HG02884 (cell line): ENCODE measurements around the gene SOX6.
"Not testable (repeated sequence)": the region's sequence is repeated elsewhere in the genome, so short reads cannot be mapped to it uniquely, and the experiment has no call there.

ENCODE experiments used
- ATAC-seq: cut with Tn5 transposase; IDR thresholded peaks from one replicate; pipeline ENCODE4 v1.9.1; 2021; ENCODE audit warnings: mild to moderate bottlenecking, moderate library complexity; ENCODE audit not compliant: unreplicated experiment

SOX6 gene

DNA sequence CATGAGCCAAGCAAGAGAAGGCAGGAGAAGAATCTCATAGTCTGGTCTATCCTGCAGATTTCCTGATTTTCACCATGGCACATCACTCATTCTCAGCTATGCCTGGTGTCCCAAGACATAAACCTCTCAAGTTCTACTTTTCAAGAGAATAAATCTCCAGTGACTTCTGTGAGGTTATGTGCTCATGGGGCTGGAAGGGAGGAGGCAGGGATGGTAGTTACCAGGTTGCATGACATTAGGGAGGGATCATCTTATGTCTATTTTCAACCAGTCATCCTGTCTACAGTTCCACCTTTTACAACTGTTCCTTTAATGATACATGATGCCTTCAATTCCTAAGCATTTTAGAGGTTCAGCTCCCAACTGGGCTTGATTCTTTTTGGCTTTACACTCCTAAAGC is 297.7 kb downstream of the SOX6 start:
- no peak for ATAC-seq

DNA sequence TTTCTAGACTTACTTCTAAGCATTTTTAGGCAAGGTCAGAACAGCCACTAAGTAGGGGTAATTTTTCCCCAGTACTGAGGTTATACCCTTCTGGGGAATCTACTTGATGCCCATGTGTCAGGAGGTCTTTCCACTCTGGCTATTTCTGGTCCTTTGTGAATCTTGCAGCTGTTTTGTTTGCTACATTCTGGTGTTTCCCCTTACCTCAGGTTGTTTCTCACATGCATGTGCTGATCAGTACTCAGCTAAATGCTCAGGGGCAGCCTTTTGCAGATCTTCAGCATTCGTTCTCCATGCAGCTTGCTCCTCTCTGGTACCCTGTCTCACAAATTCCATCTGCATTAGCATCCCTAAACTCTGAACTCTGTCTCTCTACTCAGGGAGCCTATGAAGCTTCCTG is 303.6 kb downstream of the SOX6 start:
- no peak for ATAC-seq

DNA sequence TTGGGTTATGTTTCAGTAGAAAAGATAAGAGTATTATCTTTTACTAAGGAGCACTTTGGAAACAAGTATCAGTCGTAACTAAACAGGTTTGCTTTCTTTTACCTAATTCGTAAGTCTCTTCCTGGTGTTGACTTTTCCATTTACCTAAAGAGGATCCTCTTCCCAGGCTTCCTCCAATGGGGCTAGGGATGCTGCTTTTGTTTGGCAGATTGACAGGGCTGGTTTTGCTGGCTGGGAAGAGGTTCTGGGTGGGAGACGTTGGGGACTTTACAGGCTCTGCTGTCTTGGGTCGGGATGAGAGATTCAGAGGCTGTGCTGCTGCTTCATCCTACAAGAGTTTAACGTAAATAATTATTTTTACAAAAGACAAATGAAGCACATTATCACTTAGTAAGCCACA is 306.7 kb downstream of the SOX6 start:
- no peak for ATAC-seq

DNA sequence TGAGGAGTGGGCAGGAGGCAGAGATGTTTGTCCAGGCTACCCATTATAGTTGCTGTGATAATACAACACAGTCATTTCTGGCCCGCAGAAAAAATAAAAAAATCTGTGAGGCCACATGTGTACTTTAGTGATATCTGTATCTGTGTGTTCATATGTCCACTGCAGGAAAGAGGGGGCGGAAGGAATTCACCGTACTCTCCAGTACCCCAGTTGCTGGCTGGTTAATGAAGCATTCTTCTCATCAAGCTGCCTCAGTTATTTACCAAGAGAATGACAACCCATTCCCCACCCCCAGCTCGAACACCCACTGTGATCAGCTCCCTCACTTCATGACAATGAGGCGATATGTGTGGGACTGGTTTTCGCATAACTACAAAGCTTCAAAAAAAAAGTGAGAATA is 309.3 kb downstream of the SOX6 start:
- no peak for ATAC-seq

DNA sequence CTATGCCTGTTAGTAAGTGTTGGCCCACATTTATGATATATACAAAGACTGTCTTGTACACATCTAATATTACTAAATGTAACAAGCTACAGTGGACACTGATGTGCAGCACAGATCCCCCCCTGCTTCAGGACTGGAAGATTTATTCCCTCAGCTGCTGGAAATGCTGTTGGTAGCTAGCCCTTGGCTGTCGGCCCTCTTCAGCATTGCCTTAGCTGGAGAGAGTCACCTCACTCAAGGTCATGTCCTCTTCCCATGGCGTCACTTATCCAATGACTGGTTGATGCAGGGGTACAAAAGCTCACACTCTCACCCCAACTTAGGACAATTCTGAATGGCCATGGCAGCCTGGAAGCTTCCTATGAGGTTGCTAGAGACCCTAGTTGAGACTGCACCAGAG is 312.7 kb downstream of the SOX6 start:
- ATAC-seq: no peak

DNA sequence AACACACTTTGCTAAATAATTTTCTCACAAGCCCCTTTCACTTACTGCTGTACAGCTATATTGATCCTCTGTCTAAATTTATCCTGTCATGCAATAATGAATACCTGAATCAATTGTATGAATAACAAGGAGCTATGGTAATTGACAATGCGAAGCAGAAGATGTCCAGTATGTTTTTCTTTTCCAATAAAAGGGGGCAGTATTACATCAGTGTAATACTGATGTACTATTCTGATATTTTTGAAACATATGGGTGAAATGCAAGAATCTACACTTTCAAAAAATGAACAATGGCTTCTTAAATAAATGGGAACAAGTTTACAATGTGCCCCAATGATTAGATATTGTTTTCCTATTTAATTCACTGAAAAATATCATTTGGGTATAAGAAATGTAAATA is 315.1 kb downstream of the SOX6 start:
- no peak for ATAC-seq

DNA sequence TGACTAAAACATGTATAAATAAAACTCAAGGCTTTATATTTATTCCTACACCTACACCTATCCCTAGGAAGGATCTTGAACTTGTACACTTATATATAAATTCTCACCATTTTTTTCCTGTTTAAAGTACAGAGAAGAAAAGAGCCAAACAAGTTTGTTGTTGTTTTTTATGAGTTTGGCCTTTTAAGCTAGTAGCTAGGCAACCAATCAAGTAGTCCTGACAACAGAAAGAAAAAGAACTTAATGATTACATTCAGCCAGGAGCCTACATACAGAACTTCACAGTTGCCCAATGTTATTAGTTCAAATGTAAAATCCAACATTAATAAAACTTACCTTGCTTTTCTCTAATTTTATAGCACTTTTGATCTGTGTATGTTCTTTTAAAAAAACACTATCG is 316.2 kb downstream of the SOX6 start:
- no peak for ATAC-seq

DNA sequence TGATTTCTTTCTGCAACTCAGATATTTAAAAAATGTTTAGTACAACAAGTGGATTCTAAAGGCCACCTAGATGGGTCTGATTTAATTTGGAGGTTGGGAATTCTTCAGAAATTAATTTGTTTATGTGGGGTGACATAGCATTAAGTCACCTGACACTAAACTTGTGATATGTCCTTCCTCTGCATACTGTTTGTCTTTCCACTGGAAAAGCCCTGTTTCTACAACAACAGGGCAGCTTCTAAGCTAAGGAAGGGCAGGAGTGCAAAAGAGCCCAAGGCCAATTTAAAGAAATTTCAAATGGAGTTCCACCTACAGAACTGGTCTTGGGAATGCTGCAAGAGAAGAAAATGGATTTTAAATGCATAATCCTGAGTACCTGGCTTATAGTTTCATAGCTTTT is 319.2 kb downstream of the SOX6 start:
- ATAC-seq: no peak

DNA sequence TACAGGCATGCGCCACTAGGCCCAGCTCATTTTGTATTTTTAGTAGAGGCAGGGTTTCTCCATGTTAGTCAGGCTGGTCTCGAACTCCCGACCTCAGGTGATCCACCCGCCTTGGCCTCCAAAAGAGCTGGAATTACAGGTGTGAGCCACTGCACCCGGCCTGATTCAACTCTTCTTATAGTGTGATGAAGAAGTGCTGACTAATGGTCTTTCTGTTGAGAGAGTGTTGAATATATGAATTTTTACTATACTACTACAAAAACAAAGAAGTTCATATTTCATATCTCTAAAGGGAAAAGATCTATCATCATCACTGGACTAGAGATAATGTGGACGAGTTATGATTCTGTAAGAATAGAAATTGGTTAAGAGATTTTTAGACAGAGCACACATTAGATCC is 320.1 kb downstream of the SOX6 start:
- ATAC-seq: no peak

DNA sequence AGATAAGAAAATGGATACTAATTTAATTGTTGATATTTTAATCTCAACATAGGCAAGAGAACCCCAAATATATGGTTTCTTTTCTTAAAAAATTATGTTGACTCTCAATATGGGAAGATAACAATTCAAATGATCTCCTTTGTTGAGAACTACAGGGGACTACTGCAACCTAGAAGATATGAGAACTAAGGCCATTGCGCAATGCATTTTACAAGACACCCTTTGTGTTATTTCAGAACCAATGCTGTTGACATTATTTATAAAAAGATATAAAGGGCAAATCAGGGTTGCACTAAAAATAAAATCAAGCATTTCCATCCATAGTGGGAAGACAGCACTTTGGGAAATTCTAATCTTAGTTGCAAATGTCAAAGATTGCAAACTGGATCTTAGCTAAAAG is 322.3 kb downstream of the SOX6 start:
- ATAC-seq: no peak

DNA sequence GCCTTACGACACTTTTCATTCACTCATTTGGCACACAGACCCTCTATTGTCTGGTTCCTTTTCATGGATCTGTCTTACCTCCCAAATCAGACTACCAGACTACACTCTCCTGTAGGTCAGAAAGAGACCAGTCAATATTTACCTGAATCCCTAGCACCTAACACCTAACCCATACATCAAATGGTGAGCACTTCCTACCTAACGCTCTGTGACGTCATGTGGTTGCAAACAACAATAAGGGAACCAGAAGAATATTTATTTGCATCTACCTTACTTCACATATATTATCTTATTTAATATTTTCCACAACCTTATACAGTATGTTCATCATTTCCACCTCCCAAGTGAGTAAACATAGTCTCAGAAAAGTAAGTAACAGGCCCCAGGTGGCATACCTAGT is 323.4 kb downstream of the SOX6 start:
- no peak for ATAC-seq

DNA sequence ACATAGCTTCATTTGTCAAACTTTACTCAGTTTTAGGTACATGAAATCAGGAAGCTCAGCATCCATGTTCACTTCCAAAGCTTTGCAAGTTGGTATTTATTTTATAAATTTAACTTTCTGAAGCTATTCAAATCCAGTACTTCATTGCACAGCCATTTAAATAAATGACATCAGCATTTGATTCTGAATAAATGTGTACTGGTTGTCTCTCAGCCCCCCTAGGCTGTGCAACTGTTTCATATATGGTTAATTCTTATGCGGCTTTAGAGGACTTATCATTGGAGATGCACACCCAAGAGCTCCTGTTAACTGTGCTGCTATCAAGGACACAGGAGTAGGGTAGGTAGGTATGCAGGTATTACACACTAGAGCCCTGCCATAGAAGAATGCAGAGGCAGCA is 325.1 kb downstream of the SOX6 start:
- no peak for ATAC-seq

DNA sequence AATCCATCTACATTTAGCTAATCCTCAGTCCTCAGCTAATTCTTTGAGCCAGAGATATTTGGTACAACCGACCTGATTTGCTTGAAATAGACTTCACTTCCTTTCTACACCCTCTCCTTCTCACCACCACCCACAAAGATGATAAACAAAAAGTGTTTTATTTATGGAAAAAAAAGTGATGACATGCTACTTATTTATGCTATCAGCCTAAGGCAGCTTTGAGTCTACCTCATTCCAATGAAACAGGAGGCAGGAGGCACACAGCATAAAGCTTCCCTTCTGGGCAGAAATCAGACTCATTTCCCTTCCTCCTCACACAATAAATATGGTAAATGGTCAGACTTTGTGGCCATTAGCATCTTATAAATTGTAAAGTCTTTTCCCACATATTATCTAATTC is 325.7 kb downstream of the SOX6 start:
- no peak for ATAC-seq

DNA sequence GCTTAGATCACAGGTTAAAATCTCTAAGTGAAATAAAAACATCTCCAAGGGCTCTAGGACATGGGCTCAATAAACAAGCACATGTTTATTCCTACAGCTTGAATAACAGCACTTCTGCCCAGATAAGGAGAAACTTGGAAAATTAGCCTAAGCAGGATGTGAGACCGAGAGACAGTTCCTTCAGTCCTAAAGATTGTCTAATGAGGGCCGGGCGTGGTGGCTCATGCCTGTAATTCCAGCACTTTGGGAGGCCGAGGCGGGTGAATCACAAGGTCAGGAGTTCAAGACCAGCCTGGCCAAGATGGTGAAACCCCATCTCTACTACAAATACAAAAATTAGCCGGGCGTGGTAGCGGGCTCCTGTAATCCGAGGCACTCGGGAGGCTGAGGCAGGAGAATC is 327.2 kb downstream of the SOX6 start:
- ATAC-seq: not testable (repeated sequence)

DNA sequence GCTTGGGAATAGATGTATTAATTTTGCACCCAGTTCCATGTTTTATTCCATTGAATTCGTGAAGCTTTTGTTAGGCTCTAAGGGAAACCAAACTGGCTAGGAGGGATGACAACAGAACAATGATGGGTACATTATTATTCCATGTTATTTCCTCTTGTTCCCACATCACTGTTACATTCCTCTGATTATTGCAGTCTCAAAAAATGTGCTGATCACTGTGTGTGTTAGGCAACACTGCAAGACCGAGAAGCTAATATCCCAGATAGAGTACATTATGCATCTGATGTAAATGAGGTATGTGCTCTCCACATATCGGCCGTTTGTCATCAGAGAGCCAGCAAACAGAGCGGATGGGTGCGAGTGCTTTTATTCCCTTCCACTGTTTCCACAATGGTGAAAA is 327.9 kb downstream of the SOX6 start:
- ATAC-seq: no peak

DNA sequence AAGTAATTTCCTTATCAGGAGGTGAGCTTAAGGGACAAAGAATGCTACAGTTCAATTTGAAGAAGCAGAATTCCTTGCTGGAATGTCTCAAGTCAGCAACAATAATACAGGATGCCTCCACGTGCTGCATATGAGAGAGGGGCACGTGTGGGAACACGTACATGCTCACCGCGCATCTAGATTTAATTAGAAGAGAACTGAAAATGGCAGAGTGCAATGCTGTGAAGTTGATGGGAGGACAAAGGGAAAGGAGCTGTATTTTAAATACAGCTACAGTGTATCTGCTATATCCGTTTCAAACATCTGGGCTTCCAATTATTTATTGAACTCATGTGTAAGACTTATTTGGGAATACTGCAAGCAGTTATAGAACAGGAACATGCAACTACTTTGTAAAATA is 328.7 kb downstream of the SOX6 start:
- no peak for ATAC-seq

DNA sequence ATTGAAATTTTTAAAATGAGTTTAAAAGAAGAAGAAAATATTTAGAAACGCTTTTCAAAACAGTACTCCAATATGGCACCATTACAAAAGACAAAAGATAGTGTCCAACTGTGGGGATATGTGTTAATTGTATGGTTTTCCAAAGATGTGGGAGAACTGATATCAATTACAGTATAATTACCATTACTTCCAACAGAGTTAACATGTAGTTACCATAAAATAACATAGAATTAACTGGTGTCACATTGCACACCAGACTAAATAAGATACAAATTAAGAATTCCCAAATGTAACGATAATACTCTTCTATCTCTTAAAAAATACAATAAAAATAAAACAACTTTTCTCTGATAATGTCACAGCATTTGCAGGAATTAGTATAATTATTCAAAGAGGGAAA is 329.5 kb downstream of the SOX6 start:
- ATAC-seq: no peak

DNA sequence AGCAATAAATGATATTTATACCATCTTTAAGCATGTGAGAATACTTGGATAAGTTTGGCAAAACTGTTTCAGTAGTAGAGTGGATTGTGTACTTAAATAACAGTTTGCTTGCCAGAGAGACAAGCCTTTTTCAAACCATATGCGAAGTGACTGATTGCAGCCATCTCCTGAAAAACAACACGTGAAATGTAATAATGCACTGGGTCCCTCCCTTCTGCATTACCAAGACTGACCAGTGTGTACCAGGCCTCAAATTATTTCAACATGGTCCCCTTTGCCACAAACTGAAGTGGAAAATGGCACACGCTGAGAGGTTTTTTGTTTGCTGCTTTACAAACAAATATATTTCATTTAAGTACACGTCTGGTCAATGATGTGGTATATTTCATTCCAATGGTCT is 337.4 kb downstream of the SOX6 start:
- no peak for ATAC-seq

DNA sequence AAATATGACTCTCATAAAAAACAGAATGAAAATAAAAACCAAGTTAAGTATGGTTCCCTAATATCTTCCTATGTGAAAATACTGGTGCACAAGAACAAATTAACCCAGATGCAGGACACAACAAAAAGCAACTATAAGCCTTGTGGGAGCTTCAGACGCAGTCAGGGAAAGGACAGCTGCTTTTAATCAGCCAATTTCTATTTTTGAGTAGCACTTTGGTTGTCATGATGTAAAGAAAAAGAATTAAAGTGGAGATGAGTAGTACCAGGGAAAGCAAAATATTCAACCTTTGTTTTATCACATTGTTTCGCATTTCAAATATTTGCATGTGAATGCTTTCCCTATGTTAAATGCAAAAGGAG is 339.9 kb downstream of the SOX6 start:
- no peak for ATAC-seq

DNA sequence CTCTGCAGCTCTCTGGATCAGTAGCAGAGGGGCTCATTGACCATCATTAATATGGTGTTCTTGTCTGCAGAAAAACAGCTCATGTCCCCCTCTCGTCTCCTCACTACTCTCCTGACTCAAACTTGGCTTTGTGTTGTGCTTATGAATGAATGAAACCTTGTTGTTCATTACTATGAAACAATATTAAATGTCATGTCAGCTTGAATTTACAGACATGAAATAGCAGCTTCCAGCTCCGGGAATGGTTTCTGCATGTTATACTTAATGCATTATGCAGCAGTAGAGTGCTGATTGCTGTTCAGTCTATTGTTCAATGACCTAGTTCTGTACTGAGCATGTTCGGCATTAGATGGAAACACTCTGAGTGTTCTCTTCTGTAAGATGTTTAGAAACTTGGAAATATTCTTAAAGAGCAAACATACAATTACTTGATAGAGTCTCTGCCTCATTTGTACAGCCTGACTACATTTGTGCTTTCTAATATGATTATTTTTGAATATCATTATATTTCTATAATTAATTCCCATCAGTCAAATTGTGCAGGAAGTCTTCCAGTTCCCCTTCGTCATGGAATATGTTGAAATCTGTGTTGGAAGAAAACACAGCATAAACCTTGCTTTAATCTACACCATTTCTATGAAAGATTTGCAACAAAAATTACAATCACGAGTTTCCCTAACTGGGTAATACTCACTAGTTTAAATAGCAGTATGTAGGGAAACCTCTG is 340.4 kb downstream of the SOX6 start:
- no peak for ATAC-seq

DNA sequence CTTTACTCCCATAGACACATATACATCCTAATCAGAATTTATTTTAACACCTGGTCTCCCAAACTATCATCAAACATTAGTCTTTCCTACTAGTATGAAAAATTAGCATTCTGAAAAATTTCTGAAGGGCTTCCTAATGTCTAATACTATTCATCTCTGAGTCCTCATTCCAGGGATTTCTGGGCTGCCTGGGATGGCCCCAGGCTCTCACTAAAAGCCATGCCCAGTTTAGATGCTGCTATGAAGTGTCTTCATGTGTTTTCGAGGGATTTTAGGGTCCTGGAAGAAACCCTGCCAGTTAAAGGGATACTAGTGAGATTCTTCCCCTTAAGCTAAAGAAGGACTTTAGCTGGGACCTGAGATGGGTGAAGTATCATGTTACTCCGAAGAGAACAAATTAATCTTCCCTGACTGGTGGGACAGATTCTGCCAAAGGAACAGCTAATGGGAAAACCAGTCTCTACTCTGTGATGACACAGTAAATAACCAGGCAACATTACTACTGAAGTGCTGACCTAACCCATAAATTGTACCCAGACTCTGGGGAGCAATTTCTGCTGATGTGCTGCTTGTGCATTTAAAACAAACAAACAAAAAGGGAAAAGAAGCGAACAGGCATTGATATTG is 342.6 kb downstream of the SOX6 start:
- no peak for ATAC-seq

DNA sequence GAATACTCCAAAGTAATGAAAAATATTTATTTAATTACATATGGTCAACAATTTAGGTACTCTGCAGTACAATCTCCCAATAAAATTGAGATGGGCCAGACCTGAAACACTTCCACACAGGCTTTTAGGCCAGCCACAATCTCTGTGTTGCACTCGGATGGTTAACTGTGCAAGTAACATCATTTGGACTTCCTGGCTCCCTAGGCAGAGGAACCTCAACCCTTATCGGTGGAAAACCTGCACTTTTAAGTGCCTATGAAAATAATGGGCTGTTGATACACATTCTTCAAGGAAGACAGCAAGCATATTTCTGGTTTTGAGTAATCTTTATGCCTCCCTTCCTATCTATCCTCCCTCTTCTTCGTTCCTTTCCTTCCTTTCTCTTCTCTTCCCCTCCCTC is 343.1 kb downstream of the SOX6 start:
- ATAC-seq: no peak

DNA sequence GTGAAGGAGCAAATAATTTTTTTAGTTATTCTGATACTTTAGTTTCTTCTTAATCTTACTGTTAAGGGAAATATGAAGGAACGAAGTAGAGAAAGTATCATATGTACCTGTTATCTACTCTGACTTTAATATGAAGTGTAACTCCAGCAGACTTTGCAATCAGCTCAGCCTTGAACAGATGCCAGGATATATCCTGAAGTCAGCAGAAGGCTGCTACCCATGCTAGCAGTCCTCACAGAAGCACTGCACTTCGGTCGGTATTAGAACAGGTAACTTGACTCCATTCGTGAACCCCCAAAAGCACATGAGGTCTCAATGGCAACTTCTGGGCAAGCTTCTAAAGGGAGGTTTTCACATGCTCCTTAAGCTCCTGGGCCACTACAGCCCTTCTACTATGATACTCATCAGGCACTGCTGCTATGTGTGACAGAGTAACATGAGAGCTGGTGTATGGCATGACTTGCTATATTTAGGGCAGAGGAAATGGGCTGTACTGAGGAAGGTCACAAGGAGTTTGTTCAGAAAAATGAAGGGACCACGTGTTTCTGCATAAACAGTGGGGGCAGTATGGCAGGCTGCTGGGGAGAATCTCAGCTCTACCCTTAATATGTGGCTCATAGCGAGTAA is 344.1 kb downstream of the SOX6 start:
- no peak for ATAC-seq
